GM13976 (cell line): Measurements from ENCODE around the gene PPP2R5D.
"Not testable (repeated sequence)": the region's sequence is repeated elsewhere in the genome, so short reads cannot be mapped to it uniquely, and the experiment has no call there.

Experiments
- DNase-seq: peaks from one replicate; pipeline ENCODE4 v3.0.0; 2012; ENCODE audit warnings: low spot score
- in situ Hi-C: fragments of 300-500 bp; cut with MboI; formaldehyde crosslinking; loops from one replicate; pipeline ENCODE4 v1.12.0; 2022; ENCODE audit warnings: low sequenced_read_pairs, mixed read lengths, inconsistent platforms; ENCODE audit not compliant: unreplicated experiment
- TF ChIP-seq, protein P1 (sequence below): IDR thresholded peaks from 2 replicates; pipeline ENCODE4 v1.5.1; 2012; ENCODE audit warnings: borderline replicate concordance, mild to moderate bottlenecking; ENCODE audit not compliant: insufficient read depth; ENCODE audit errors: extremely low read depth, missing control alignments, control extremely low read depth

PPP2R5D gene

DNA sequence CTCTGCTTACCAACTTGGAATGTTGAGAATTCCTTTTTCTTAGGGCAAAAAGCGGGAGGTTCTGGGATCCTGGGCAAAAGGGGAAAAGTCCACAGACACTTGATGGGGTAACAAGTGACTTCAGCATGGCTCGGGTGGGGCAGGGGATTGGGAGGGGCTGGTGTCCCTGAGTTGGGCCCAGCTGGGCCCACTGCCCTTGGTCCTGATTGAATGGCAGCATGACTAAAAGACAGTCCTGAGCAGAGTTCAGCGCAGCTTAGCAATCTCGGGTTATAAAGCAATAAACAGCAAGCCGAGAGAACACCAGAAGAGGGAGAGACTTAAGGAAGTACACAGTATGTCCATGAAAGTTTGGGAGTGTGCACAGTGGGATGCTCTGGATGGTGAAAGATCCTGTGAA, 5.6 kb downstream of the PPP2R5D start:
- in situ Hi-C loops: no loop called here
- DNase-seq: no peak
- TF ChIP-seq, protein P1, sequence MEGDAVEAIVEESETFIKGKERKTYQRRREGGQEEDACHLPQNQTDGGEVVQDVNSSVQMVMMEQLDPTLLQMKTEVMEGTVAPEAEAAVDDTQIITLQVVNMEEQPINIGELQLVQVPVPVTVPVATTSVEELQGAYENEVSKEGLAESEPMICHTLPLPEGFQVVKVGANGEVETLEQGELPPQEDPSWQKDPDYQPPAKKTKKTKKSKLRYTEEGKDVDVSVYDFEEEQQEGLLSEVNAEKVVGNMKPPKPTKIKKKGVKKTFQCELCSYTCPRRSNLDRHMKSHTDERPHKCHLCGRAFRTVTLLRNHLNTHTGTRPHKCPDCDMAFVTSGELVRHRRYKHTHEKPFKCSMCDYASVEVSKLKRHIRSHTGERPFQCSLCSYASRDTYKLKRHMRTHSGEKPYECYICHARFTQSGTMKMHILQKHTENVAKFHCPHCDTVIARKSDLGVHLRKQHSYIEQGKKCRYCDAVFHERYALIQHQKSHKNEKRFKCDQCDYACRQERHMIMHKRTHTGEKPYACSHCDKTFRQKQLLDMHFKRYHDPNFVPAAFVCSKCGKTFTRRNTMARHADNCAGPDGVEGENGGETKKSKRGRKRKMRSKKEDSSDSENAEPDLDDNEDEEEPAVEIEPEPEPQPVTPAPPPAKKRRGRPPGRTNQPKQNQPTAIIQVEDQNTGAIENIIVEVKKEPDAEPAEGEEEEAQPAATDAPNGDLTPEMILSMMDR: no peak

DNA sequence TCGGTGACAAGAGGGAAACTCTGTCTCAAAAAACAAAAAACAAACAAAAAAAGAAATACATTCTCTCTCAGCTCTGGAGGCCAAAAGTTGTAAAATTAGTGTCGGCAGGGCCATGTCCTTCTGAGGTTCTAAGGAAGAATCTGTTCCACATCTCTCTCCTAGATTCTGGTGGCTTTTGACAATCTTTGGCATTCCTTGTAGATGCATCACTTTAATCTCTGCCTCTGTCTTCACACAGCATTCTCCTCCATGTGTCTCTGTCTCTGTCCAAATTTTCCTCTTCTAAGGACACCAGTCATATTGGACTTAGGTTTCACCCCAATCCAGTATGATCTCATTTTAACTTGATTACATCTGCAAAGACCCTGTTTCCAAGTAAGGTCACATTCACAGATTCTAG, 9.1 kb downstream of the PPP2R5D start:
- no peak for DNase-seq
- in situ Hi-C loops: no loop called here
- TF ChIP-seq, protein P1: no peak

DNA sequence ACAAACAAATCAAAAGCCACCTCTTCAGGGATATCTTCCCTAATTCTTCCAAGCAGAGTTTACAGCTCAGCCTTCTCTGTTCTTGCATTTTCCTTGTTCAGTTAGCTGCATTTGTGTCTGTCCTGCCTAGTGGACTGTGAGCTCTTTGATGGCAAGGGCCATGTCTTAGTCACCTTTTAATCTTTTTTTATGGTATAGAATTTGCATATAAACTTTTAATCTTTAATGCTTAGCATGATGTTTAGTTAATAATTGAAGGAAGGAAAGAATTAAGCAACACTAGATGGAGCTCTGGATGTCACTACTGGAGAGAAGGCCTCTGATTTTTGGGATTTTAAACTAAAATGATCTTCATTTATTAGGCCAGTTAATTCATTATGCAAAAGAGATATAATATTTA, 12.1 kb downstream of the PPP2R5D start:
- in situ Hi-C loops: no loop called here
- TF ChIP-seq, protein P1: no peak
- no peak for DNase-seq

DNA sequence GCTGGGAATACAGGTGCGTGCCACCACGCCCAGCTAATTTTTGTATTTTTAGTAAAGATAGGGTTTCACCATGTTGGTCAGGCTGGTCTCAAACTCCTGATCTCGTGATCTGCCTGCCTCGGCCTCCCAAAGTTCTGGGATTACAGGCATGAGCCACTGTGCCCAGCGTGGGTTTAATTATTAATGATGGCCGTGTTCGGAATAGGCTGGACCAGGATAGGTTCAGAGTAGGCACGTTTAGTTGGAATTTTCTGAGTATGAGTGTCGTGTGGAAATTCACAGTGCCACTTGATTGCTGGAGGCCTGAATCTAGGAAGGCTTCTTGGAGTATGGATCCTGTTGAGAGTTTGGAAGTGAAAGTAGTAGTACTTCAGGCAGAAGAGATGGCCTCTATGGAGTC, 13.8 kb downstream of the PPP2R5D start:
- in situ Hi-C loops: not testable (repeated sequence)

DNA sequence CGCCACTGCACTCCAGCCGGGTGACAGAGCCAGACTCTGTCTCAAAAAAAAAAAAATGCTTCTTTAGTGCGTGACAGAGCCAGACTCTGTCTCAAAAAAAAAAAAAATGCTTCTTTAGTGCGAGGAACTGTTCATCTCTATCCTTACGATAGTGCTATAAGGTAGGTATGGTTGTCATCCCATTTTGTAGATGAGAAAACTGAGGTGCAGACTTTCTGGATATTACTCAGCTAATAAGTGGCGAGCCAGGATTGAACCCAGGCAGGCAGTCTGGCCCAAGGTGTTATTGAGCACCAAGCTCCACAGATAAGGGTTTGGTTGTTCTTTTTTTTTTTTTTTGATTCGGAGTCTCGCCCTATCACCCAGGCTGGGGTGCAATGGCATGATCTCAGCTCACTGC, 17.5 kb downstream of the PPP2R5D start:
- in situ Hi-C loops: no loop called here
- DNase-seq: no peak

More for the DNA sequence above, 13.8 kb downstream of the PPP2R5D start:
- DNase-seq: not testable (repeated sequence)

DNA sequence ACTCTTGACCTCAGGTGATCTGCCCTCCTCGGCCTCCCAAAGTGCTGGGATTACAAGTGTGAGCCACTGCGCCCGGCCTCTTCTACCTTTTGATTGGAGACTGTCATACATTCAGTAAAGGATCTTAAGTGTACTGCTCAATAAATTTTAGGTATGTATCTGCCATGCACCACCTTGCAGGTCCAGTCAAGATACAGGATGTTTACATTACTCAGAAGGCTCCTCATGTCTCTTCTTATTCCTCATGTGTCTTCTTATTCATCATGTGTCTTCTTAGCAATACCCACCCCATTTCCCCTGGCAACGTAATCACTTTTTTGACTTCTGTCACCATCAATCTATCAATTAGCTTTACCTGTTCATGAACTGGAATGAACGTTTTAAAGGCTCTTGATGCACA, 21.5 kb downstream of the PPP2R5D start:
- DNase-seq: no peak
- TF ChIP-seq, protein P1: no peak
- in situ Hi-C loops: no loop called here

More for the DNA sequence above, 17.5 kb downstream of the PPP2R5D start:
- TF ChIP-seq, protein P1: no peak

DNA sequence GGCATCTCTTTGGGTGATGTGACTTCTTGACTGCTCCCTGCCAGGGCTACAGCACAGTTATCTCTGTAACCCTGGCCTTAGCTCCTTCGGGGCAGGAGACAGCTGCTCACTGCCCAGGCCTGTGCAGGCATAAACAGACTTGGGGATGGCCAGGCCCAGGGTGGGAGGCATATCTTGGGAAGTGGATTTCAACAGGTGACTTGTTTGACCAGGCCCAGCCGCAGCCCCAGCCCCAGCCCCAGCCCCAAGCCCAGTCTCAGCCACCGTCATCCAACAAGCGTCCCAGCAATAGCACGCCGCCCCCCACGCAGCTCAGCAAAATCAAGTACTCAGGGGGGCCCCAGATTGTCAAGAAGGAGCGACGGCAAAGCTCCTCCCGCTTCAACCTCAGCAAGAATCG, 21.9 kb downstream of the PPP2R5D start:
- TF ChIP-seq, protein P1: no peak
- no peak for DNase-seq
- in situ Hi-C loops: no loop called here

DNA sequence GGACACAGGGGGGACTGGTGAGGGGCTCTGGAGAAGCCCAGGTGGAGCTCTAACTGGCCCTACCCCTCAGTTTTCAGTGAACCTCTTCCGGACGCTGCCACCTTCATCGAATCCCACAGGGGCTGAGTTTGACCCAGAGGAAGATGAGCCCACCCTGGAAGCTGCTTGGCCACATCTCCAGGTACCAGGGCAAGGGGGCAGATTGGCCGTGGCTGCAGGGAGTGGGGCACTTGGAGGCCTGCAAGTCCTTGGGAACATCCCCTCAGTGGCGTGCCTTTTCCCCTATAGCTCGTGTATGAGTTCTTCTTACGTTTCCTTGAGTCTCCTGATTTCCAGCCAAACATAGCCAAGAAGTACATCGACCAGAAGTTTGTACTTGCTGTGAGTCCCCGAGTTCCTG, 22.8 kb downstream of the PPP2R5D start:
- in situ Hi-C loops: no loop called here
- TF ChIP-seq, protein P1: no peak
- DNase-seq: no peak
